Effector memory CD8-positive, alpha-beta T cell (primary cell): Measurements from ENCODE around the gene STX1A.
A peak's percentile ranks its signal among the peaks of the same experiment; 100 is the strongest.
"Not testable (repeated sequence)": the region's sequence is repeated elsewhere in the genome, so short reads cannot be mapped to it uniquely, and the experiment has no call there.

ENCODE experiments used
- ATAC-seq: fragments of 150-1000 bp; cut with Tn5 transposase; replicated peaks from 2 replicates; pipeline ENCODE4 v1.10.0; 2021; ENCODE audit warnings: mild to moderate bottlenecking, moderate library complexity
- DNase-seq, 3 experiments: peaks; one replicate each; pipeline ENCODE4 v3.0.0; 2021
- H3K27ac Mint-ChIP-seq, 2 donors: one replicate each; pipeline ENCODE4 v1.8.0; 2022; ENCODE audit warnings: mild to moderate bottlenecking in 2 of 2, mixed read lengths in 2 of 2, moderate library complexity in 2 of 2
- H3K27me3 Mint-ChIP-seq, 2 donors: one replicate each; pipeline ENCODE4 v1.8.0; 2022; ENCODE audit warnings: mixed read lengths in 2 of 2
- H3K36me3 Mint-ChIP-seq: one replicate; pipeline ENCODE4 v1.8.0; 2022; ENCODE audit warnings: mild to moderate bottlenecking, moderate library complexity, mixed read lengths; ENCODE audit not compliant: insufficient read depth
- H3K4me1 Mint-ChIP-seq, 2 donors: one replicate each; pipeline ENCODE4 v1.8.0; 2022; ENCODE audit warnings: low read depth in 2 of 2, mixed read lengths in 2 of 2
- H3K4me3 Mint-ChIP-seq, 2 donors: one replicate each; pipeline ENCODE4 v1.8.0; 2022; ENCODE audit warnings: mild to moderate bottlenecking in 2 of 2, mixed read lengths in 2 of 2, moderate library complexity in 2 of 2
- H3K9me3 Mint-ChIP-seq, 2 donors: one replicate each; pipeline ENCODE4 v1.8.0; 2022; ENCODE audit warnings: mixed read lengths in 2 of 2

The STX1A gene

DNA sequence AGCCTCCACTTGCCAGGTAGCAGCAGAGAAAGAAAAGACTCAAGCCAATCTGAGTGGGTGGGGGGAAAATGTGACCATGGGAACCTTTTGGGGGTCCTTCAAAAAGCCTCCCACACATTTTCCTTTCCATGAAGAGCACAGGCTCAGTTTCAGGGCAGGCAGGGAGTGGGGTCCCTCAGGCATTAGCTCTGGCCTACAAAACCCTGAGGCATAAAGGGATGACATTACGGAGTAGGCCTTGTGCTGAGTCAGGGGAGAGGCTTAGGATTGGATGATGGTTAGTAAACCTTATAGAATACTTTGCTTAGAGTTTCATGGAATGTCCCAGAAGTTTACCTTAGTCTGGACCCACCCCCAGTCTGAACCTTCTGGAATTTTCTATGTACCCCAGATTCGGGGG lies 39.8 kb downstream of the STX1A start:
- peaks cover 16 to 21% of the 10 kb centered on the region in 2 donors for H3K4me1 Mint-ChIP-seq
- DNase-seq, result no peak
- H3K36me3 Mint-ChIP-seq, result peaks cover 40% of the 10 kb centered on the region
- no peak overlapping the region for H3K27ac Mint-ChIP-seq
- no peak overlapping the region for H3K4me3 Mint-ChIP-seq
- H3K9me3 Mint-ChIP-seq, result no peaks in the 10 kb centered on the region
- ATAC-seq, result no peak
- H3K27me3 Mint-ChIP-seq, result no peaks in the 10 kb centered on the region

DNA sequence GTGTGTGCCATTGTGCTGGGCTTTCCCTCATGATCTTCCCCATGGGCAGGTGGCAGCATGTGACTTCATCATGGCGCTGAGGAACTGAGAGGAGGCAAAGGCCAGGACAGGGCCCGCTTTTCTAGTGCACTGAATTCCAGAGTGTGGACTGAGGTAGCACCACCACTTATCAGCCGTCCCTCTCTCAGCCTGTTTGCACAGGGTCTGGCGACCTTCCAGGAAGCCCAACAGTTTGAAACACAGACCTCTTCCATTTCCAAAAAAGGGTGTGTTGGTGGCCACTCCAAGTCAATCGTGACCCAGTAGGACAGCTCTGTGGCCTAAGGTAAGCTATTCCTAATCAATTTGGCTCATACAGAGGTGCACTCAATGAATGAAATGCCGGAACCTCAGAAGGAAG lies 40.6 kb downstream of the STX1A start:
- Mint-ChIP-seq H3K4me1 (peaks cover 14 to 19% of the 10 kb centered on the region in 2 donors), H3K9me3 (no peaks in the 10 kb centered on the region), H3K27me3 (no peaks in the 10 kb centered on the region), H3K27ac (no peak overlapping the region), H3K36me3 (peaks cover 39% of the 10 kb centered on the region), H3K4me3 (no peak overlapping the region)
- ATAC-seq, result no peak
- DNase-seq, result no peak

DNA sequence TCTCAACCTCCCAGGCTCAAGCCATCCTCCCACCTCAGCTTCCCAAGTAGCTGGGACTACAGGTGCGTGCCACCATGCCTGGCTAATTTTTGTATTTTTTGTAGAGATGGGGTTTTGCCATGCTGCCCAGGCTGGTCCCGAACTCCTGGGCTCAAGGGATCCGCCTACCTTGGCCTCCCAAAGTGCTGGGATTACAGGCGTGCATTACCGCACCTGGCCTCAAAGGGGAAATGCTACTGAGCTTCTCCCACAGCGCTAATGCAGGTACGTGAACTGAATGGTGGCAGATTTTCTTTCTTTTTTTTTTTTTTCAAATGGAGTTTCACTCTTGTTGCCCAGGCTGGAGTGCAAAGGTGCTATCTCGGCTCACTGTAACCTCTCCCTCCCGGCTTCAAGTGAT lies 43.4 kb downstream of the STX1A start:
- not testable (repeated sequence) for DNase-seq, ATAC-seq, H3K27me3 Mint-ChIP-seq, H3K4me3 Mint-ChIP-seq, H3K9me3 Mint-ChIP-seq, H3K27ac Mint-ChIP-seq, H3K4me1 Mint-ChIP-seq
- H3K36me3 Mint-ChIP-seq, result peaks cover 21% of the 10 kb centered on the region

DNA sequence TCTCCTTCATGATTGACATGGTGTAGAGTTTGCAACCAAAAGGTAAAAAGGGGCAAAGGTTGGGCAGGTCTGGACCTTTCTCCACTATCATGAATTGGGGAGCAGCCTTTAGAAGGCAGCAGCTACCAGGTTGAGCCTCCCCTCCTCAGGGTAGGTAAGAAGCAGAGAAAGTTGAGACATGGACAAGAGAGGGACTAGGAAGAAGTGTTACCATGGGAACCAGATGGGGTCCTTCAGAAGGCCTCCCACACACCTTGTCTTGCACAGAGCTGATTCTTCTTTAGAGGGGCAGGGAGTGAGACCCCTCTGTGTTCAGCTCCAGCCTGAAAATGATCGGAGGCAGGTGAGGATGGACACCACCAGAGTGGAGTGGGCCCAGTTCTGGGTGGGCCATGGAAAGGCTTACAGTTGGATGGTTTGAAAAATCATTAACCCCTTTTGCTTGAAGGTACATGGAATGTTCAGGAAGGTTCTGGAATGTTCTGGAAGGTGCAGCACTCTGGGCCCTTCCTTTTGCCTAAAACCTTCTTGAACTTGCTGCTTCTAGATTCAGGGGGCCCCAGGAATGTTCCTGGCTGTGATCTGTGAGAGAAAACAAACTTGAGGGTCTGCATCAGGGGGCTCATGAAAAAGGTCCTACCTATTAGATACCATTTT lies 44.9 kb downstream of the STX1A start:
- peaks cover 14% of the 10 kb centered on the region for H3K36me3 Mint-ChIP-seq
- H3K4me3 Mint-ChIP-seq, result no peak overlapping the region
- ATAC-seq (no peak), DNase-seq (no peak)
- H3K9me3 Mint-ChIP-seq, result no peaks in the 10 kb centered on the region
- peaks cover 0 to 11% of the 10 kb centered on the region in 2 donors for H3K27me3 Mint-ChIP-seq
- no peaks in the 10 kb centered on the region for H3K4me1 Mint-ChIP-seq
- H3K27ac Mint-ChIP-seq, result no peak overlapping the region

DNA sequence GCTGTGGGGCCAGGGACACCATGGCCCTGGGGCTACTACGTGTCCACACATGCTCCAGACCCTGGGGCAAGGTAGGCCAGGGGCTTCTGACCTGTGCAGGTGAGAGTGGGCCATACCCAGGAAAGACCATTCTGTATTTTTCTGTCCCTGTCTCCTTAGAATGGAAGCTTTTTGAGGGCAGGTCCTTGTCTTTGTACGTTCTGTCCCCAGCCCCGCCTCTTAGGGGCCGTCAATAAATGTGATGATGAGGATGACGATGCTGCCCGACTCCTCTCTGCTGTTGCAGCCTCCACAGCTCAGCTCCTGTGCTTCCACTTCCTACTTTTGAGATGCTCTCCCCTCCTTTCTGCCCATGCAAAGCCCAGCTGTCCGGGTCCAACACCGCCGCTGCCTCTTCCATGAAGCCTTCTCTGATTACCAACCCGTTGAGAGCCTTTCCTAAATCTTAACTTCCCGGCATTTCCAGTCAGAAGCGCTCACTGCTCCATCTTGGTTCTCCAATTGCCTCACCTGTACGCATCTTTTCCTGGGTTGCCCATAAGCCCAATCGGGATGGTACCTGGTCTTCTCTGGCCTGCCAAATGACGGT lies 47.5 kb downstream of the STX1A start:
- Mint-ChIP-seq H3K9me3 (no peaks in the 10 kb centered on the region), H3K27me3 (peaks cover 0 to 26% of the 10 kb centered on the region in 2 donors), H3K27ac (no peak overlapping the region), H3K4me1 (peaks cover 6 to 7% of the 10 kb centered on the region in 2 donors), H3K36me3 (peaks cover 3% of the 10 kb centered on the region), H3K4me3 (no peak overlapping the region)
- DNase-seq (no peak), ATAC-seq (no peak)

DNA sequence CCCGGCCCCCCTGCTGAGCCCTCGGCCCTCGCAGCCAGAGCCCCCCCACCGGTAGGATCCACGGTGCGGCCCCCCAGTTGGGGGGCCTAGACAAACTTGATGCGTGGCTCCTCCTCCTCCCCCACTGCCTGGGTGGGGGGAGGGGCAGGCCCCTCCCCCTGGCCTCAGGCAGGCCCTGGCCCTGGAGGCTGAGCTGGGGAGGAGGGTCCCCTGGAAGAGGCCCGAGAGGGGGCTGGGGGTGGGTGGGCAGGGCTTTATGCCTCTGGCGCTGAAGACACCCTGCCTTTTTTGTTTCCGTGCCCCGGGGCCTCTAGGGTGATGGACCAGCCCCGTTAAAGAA lies 48.2 kb downstream of the STX1A start:
- H3K27ac Mint-ChIP-seq, result no peak overlapping the region
- no peak overlapping the region for H3K4me3 Mint-ChIP-seq
- H3K27me3 Mint-ChIP-seq, result peaks cover 0 to 28% of the 10 kb centered on the region in 2 donors
- DNase-seq (no peak), ATAC-seq (no peak)
- H3K9me3 Mint-ChIP-seq, result no peaks in the 10 kb centered on the region
- H3K4me1 Mint-ChIP-seq, result peaks cover 6 to 7% of the 10 kb centered on the region in 2 donors
- H3K36me3 Mint-ChIP-seq, result peaks cover 3% of the 10 kb centered on the region

DNA sequence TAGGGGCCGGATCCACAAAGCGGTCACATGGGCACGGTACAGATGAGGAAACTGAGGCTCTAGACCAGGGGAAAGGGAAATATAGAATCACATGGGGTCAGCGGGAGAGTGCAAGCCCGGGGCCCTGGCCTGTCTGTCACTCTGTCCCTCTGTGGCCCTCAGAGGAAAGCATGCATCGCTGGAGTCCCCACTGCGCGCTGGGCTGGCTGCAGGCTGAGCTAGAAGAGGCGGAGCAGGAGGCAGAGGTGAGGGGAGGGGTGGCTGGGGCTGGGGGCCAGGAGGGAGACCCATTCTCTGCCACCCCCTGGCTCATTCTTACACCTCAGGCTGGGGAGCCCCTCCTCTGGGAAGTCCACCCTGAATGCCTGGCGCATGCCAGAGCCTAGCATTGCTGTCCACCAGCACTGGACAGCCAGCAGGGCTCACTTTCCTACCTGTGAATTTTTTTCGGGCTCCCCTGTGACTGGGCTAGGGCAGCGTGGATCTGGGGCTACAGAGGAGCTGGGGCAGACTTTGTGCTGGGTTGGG lies 49.5 kb downstream of the STX1A start:
- DNase-seq (no peak), ATAC-seq (no peak)
- Mint-ChIP-seq H3K27ac (no peak overlapping the region), H3K4me3 (no peak overlapping the region), H3K36me3 (peaks cover 3% of the 10 kb centered on the region), H3K9me3 (no peaks in the 10 kb centered on the region), H3K27me3 (peaks cover 0 to 42% of the 10 kb centered on the region in 2 donors), H3K4me1 (peaks cover 6 to 7% of the 10 kb centered on the region in 2 donors)

DNA sequence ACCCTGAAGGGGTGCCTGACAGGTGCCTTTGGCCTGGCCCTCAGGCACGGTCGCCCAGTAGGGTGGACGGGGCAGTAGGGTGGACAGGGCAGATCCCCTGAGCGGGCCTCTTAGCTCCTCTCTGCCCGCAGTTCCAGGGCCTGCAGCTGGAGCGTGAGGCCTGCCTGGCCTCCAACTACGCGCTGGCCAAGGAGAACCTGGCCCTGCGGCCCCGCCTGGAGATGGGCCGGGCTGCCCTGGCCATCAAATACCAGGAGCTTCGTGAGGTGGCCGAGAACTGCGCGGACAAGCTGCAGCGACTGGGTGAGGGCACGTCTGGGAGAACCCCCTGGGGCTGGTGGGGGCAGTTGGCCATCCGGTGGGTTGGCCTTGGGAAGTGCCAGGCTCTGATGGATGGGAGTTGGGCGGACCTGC lies 50.2 kb downstream of the STX1A start:
- no peak for DNase-seq
- Mint-ChIP-seq H3K9me3 (no peaks in the 10 kb centered on the region), H3K4me3 (no peak overlapping the region), H3K4me1 (peaks cover 6 to 7% of the 10 kb centered on the region in 2 donors), H3K36me3 (peaks cover 3% of the 10 kb centered on the region), H3K27me3 (peaks cover 5 to 48% of the 10 kb centered on the region in 2 donors), H3K27ac (no peak overlapping the region)
- ATAC-seq, result no peak

DNA sequence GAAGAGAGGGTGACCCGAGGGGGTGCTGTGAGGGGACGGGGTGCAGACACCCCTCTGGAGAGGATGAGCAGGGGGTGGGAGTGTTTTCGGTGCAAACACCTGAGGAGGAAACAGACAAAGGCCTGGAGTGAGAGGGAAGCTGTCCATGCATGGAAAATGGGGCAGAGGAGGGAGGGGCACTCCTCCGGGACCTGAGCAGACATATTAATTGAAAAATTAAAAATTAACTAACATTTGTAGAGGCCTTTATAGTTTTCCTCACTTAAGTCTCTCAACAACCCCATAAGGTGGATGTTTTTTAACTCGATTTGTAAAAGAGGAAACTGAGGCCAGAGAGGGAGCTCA lies 50.6 kb downstream of the STX1A start:
- Mint-ChIP-seq H3K27me3 (peaks cover 9 to 53% of the 10 kb centered on the region in 2 donors), H3K4me1 (peaks cover 6 to 7% of the 10 kb centered on the region in 2 donors), H3K4me3 (peak overlapping the region; percentile 65 to 84), H3K36me3 (peaks cover 3% of the 10 kb centered on the region), H3K27ac (no peak overlapping the region), H3K9me3 (no peaks in the 10 kb centered on the region)
- no peak for ATAC-seq
- DNase-seq, result no peak

DNA sequence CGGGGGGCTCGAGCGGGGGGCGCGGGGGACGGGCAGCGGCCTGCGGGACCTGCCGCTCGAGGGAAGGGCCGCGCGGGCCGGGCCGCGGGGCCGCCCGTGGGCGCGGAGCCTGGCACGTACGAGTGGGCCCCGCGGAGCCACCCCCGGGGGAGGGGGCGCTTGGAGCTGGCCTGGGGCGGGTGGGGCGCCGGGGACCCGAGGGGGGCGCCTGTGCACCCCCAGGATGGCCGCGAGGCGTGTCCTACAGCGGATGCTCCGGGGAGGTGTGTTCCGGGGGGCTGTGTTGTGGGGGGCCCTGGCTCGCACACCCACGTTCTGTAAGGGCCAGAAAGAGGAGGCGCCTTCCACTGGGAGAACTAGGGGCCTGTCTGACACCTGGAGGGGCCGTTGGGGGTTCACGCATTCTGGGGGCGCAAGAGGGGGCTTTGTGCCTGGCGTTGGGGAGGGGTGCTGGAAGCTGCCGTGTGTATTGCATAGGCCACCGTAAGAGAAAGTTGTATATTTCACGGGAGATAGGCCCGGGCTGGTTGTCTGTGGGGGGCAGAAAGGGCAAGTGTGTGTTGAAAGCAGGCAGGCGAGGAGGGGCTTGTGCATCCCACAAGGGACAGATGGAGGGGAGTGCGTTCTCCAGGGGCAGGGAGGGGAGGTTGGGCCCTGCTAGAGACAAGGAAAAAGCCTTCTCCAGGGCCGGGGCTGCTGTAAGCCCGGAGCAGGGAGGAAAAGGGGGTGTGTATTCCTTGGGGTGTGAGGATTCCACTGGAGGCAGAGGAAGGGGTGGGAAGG lies 51.2 kb downstream of the STX1A start:
- no peak overlapping the region for H3K27ac Mint-ChIP-seq
- no peak for ATAC-seq
- H3K27me3 Mint-ChIP-seq, result peaks cover 15 to 58% of the 10 kb centered on the region in 2 donors
- H3K9me3 Mint-ChIP-seq, result peaks cover 0 to under 1% of the 10 kb centered on the region in 2 donors
- peaks cover 6 to 7% of the 10 kb centered on the region in 2 donors for H3K4me1 Mint-ChIP-seq
- no peak for DNase-seq
- peak overlapping the region; percentile 65 to 84 for H3K4me3 Mint-ChIP-seq
- H3K36me3 Mint-ChIP-seq, result peaks cover 3% of the 10 kb centered on the region

DNA sequence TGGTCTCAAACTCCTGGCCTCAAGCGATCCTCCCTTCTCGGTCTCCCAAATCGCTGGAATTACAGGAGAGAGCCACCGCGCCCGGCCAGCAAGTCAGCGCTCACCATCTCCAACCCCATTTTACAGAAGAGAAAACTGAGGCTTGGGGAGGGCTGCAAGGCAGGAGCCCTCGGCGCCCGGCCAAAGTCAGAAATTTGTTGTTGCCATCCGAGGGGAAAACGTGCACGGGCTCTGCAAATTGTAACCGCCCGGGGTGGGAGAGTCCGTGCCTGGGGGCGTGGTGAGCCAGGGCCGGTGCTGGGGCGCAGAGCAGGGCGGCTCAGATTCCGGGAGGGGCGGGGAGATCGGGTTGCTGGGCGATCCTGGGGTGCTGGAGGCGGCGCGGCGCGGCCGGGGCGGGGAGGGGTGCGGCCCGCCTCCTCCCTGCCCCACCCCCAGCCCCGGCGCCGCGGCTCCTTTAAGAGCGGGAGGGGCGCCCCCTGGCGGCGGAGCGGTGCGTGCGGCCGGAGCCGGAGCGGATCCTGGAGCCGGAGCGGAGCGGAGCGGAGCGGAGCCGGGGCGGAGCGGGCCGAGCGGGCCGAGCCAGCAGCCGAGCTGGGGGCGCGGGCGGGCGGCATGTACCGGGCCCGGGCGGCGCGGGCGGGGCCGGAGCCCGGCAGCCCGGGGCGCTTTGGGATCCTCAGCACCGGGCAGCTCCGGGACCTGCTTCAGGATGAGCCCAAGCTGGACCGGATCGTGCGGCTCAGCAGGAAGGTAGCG lies 51.9 kb downstream of the STX1A start, which contains the start of gene VPS37D:
Gene VPS37D, plus strand, starts transcription at position 488 of the 759 bp plus-strand sequence. Its CDS starts 128 bp downstream, at position 616.
- Mint-ChIP-seq H3K27me3 (peaks cover 23 to 66% of the 10 kb centered on the region in 2 donors), H3K4me1 (peaks cover 6 to 7% of the 10 kb centered on the region in 2 donors), H3K9me3 (peaks cover 0 to 5% of the 10 kb centered on the region in 2 donors), H3K4me3 (peak within 1 kb of the TSS; percentile 82 to 84), H3K36me3 (peaks cover 3% of the 10 kb centered on the region), H3K27ac (peak within 1 kb of the TSS; percentile 44 to 62)
- ATAC-seq, result peak; percentile 91
- DNase-seq, result peak; percentile 93 to 94 (median 94)

DNA sequence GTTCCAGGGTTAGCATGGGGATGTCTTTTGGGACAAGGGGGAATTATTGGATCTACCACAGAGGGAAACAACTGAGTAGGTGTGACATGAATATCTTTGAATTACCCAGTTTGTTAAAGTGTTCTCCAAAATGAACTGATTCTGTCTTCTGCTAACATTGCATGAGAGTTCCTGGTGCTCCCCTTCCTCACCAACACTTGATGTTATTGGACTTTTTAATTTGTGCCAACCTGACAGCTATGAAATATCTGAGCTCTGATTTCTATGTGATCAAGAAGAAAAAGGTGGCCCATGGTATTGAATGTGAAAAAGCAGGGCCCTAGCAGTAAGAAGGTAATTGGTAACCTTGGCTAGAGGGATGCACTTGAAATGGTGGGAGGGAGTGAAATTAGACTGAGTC lies 56.4 kb downstream of the STX1A start:
- Mint-ChIP-seq H3K4me1 (peaks cover 0 to 2% of the 10 kb centered on the region in 2 donors), H3K27me3 (peaks cover 47 to 61% of the 10 kb centered on the region in 2 donors), H3K27ac (no peak overlapping the region), H3K36me3 (peaks cover 3% of the 10 kb centered on the region), H3K9me3 (peaks cover 0 to 5% of the 10 kb centered on the region in 2 donors), H3K4me3 (no peak overlapping the region)
- DNase-seq (no peak), ATAC-seq (no peak)

DNA sequence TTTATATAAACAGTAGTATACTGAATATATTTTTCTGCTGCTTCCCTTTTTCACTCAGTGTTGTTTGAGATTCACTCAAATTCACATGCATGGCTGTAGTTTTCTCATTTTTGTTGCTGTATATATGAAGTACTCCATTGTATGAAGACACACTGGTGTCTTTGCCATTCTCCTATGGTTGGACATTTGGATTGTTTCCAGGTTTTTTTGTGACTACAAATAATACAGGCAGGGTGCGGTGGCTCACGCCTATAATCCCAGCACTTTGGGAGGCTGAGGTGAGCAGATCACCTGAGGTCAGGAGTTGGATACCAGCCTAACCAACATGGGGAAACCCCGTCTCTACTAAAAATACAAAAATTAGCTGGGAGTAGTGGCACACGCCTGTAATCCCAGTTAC lies 58.9 kb downstream of the STX1A start:
- not testable (repeated sequence) for H3K4me1 Mint-ChIP-seq, H3K36me3 Mint-ChIP-seq, H3K9me3 Mint-ChIP-seq, H3K4me3 Mint-ChIP-seq, DNase-seq, ATAC-seq, H3K27ac Mint-ChIP-seq
- peaks cover 47 to 53% of the 10 kb centered on the region in 2 donors for H3K27me3 Mint-ChIP-seq
